Activated CD4-positive, alpha-beta T cell treated with anti-CD3 and anti-CD28 coated beads, Interleukin-2, amount 50 U/mL, for 4 hours (primary cell): ENCODE results near the gene AGAP3.

Experiments
- DNase-seq, 2 experiments: peaks; one replicate each; pipeline ENCODE4 v3.0.0-alpha.2; 2020

Gene AGAP3

DNA sequence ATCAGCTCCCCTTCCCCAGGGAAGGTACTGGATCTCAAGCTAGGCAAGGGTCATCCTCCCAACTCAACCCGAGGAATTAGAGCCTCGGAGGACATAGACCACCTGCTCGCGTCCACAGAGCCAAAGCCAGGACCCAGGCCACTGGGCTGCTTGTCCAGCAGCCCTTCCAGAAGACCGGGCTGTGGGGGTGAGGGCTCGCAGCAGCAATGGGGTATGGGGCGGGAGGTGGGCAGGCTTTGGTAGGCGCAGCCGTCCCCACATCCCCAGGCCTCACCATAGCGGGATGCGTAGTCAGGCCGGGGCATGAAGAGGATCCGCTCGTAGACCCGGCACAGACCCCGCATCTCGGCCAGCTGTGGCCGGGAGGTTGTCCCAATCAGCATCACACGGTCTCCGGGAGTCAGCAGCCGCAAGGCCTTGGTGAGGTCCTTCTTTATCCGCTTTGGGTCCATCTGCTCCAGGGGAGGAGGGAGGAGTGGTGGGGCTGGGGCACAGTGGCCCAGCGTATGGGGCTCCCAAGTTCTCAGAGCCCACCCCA lies 105.8 kb downstream of the AGAP3 start:
- DNase-seq: no peak

DNA sequence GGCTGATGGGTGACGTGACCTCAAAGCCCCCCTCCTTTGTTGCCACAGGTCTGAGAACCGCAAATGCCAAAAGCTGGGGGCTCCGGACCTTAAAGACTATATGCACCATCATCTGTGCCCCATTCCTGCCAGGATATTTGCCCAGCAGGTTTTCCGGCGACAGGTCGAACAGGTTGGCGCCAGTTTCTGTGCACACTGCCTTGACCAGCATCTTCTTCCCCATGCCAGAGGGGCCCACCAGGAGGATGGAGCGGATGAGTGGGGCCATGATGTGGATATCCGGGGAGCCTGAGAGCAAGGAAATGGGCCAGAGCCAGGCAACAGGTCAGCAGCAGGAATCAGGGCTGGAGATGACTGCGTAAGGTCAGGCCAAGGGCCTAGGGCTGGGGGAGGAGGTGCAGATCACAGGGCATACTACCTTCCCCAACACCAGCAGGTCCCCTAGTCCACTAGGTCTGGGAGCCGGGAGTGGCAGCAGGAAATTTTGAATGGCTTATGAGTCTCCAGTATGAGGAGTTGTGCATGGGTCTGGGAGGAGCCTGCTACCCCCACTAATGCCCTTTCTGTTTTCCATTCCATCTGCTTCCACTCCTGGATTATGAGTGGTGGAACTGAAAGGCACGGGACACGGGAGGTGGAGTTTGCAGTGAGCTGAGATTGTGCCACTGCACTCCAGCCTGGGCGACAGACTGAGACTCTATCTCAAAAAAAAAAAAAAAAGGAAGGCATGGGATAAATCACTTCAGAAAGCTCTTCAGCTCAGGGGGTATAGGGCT lies 107.1 kb downstream of the AGAP3 start:
- DNase-seq: no peak
